ENCODE measurements around the gene PDE8A. TPM values are rescaled to one million over a fixed set of nuclear protein-coding genes. Genes with fewer than 3 reads are reported as not detected.

PDE8A gene
- total RNA-seq, 6 experiments from 2014 or later = 14.3 to 18.6 (median 16.6) TPM

- DNase-seq = no peak
- TF ChIP-seq, protein P1, sequence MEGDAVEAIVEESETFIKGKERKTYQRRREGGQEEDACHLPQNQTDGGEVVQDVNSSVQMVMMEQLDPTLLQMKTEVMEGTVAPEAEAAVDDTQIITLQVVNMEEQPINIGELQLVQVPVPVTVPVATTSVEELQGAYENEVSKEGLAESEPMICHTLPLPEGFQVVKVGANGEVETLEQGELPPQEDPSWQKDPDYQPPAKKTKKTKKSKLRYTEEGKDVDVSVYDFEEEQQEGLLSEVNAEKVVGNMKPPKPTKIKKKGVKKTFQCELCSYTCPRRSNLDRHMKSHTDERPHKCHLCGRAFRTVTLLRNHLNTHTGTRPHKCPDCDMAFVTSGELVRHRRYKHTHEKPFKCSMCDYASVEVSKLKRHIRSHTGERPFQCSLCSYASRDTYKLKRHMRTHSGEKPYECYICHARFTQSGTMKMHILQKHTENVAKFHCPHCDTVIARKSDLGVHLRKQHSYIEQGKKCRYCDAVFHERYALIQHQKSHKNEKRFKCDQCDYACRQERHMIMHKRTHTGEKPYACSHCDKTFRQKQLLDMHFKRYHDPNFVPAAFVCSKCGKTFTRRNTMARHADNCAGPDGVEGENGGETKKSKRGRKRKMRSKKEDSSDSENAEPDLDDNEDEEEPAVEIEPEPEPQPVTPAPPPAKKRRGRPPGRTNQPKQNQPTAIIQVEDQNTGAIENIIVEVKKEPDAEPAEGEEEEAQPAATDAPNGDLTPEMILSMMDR (IDR thresholded peaks at IDR 0.05) = no peak
- Mint-ChIP-seq H3K36me3 (ENCODE audit: low read depth) (no peaks in the 10 kb centered on the region), H3K4me3 (no peak overlapping the region), H3K9me3 (no peaks in the 10 kb centered on the region), H3K4me1 (ENCODE audit: low read depth) (peaks cover 48% of the 10 kb centered on the region), H3K27me3 (ENCODE audit: insufficient read depth) (peaks cover 1% of the 10 kb centered on the region; the same call in 1 of the 2 replicates), H3K27ac (no peak overlapping the region)
Observed at GRCh38 chr15:85005746-85006145, 24.1 kb downstream of the PDE8A start.

DNA sequence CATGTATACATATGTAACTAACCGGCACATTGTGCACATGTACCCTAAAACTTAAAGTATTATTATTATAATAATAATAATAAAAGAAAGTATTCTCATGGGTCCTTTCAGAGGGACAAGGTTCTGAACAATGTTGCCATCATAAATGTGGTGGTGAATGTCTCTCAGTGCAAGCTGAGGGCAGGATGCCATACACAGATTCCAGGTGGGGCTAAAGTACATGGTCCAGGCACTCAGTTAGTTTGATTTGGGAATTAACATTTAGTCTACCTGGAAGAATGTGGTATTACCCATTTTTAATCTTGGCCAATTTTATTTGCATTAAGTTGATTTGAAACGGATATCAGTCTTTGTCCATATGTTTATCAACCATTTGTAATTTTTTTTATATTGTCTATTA is 24.5 kb downstream of the PDE8A start:
- H3K4me1 Mint-ChIP-seq (ENCODE audit: low read depth) = peaks cover 52% of the 10 kb centered on the region
- no peaks in the 10 kb centered on the region for H3K9me3 Mint-ChIP-seq
- no peak for DNase-seq
- TF ChIP-seq, protein P1 (IDR thresholded peaks at IDR 0.05) = no peak
- H3K27me3 Mint-ChIP-seq (ENCODE audit: insufficient read depth) = peaks cover 1% of the 10 kb centered on the region; the same call in 1 of the 2 replicates
- no peaks in the 10 kb centered on the region for H3K36me3 Mint-ChIP-seq (ENCODE audit: low read depth)
- H3K4me3 Mint-ChIP-seq = no peak overlapping the region
- H3K27ac Mint-ChIP-seq = no peak overlapping the region

DNA sequence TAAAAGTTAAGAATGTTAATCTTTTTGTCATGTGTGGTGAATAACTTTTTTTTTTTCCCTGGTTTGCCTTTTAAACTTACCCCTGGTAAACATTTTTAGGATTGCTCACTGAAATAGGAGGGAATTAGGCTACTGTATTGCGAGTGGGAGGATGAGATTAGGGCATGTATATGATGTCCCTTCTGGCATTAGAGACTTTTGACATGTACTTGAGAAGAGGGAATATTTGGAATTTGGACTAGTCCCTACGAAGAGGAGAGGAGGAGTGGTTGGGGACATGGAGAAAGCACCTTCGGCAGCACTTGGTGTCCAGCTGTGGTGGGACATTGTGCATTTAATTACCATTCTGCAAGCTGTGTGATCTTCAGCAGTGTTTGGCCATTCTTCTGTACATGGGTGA is 25.0 kb downstream of the PDE8A start:
- Mint-ChIP-seq H3K27me3 (ENCODE audit: insufficient read depth) (no peaks in the 10 kb centered on the region; the same call in 1 of the 2 replicates), H3K4me3 (no peak overlapping the region), H3K4me1 (ENCODE audit: low read depth) (peaks cover 53% of the 10 kb centered on the region), H3K9me3 (no peaks in the 10 kb centered on the region), H3K36me3 (ENCODE audit: low read depth) (no peaks in the 10 kb centered on the region), H3K27ac (no peak overlapping the region)
- TF ChIP-seq, protein P1 (IDR thresholded peaks at IDR 0.05) = no peak
- DNase-seq = no peak

- no peaks in the 10 kb centered on the region for H3K36me3 Mint-ChIP-seq (ENCODE audit: low read depth)
- no peak overlapping the region for H3K4me3 Mint-ChIP-seq
- H3K4me1 Mint-ChIP-seq (ENCODE audit: low read depth) = peaks cover 53% of the 10 kb centered on the region
- no peaks in the 10 kb centered on the region; the same call in 1 of the 2 replicates for H3K27me3 Mint-ChIP-seq (ENCODE audit: insufficient read depth)
- H3K27ac Mint-ChIP-seq = no peak overlapping the region
- no peak for DNase-seq
- TF ChIP-seq, protein P1 (IDR thresholded peaks at IDR 0.05) = no peak
- H3K9me3 Mint-ChIP-seq = no peaks in the 10 kb centered on the region
Observed at GRCh38 chr15:85007137-85007536, 25.5 kb downstream of the PDE8A start.

- H3K27me3 Mint-ChIP-seq (ENCODE audit: insufficient read depth) = no peaks in the 10 kb centered on the region; the same call in 1 of the 2 replicates
- no peak overlapping the region for H3K27ac Mint-ChIP-seq
- no peak overlapping the region for H3K4me3 Mint-ChIP-seq
- no peak for DNase-seq
- no peaks in the 10 kb centered on the region for H3K9me3 Mint-ChIP-seq
- TF ChIP-seq, protein P1 (IDR thresholded peaks at IDR 0.05) = no peak
- H3K36me3 Mint-ChIP-seq (ENCODE audit: low read depth) = no peaks in the 10 kb centered on the region
- peaks cover 53% of the 10 kb centered on the region for H3K4me1 Mint-ChIP-seq (ENCODE audit: low read depth)
Observed at GRCh38 chr15:85007741-85008397, 26.2 kb downstream of the PDE8A start.
